Adipose tissue (tissue), 3 donors: ENCODE data around the gene KRTAP9-9. TPM values are rescaled to one million over a fixed set of nuclear protein-coding genes. Genes with fewer than 3 reads are reported as not detected.
"Not testable (repeated sequence)": the region's sequence is repeated elsewhere in the genome, so short reads cannot be mapped to it uniquely, and the experiment has no call there.

Source experiments
- H3K27ac ChIP-seq: one replicate; pipeline ENCODE4 v1.5.1; 2013; ENCODE audit warnings: low read depth, low read length
- WGBS, 3 donors: extraction: QIAGEN DNeasy Blood & Tissue Kit; methylation state at CpG; one replicate each; pipeline ENCODE4 v1.1.7; 2013; 5-methylcytosine and 5-hydroxymethylcytosine counted together
- polyA plus RNA-seq, 3 donors: library from polyadenylated mRNA; stranded (reverse); fragments of 200-250 nt; gene quantifications; one replicate each; pipeline ENCODE4 v1.2.3, GENCODE V29; 2013
- donor health status: healthy with polysubstance abuse.
- donor health status: Bipolar disorder and iron deficiency.
- donor health status: healthy.

Gene KRTAP9-9
- polyA plus RNA-seq: not detected

- 67 to 79% (median 77%) methylated on average over 5 of the region's 5 CpGs for WGBS, 3 donors
- H3K27ac ChIP-seq: not testable (repeated sequence)
These were observed at the start of gene KRTAP9-9 for GRCh38 chr17:41255381-41256290. Gene KRTAP9-9, plus strand, starts transcription at chr17:41255384.

- no peak overlapping the region for H3K27ac ChIP-seq
- 42 to 62% (median 51%) methylated on average over 1 of the region's 1 CpG for WGBS, 3 donors
These were observed 43.2 kb upstream of the KRTAP9-9 start for GRCh38 chr17:41211845-41212466.

GRCh38 chr17:41212524-41213169 is 42.5 kb upstream of the KRTAP9-9 start:
- WGBS, 3 donors: 64 to 76% (median 74%) methylated on average over 7 of the region's 7 CpGs
- H3K27ac ChIP-seq: no peak overlapping the region

GRCh38 chr17:41215681-41216080 is 39.5 kb upstream of the KRTAP9-9 start:
- 55 to 88% (median 65%) methylated on average over 1 of the region's 1 CpG for WGBS, 3 donors
- no peak overlapping the region for H3K27ac ChIP-seq

GRCh38 chr17:41223821-41224220 is 31.4 kb upstream of the KRTAP9-9 start:
- H3K27ac ChIP-seq: no peak overlapping the region
- 59 to 67% (median 64%) methylated on average over 2 of the region's 2 CpGs for WGBS, 3 donors

GRCh38 chr17:41226051-41226450 is 29.1 kb upstream of the KRTAP9-9 start:
- WGBS, 3 donors: 88 to 90% (median 89%) methylated on average over 6 of the region's 6 CpGs
- H3K27ac ChIP-seq: no peak overlapping the region

GRCh38 chr17:41226598-41227095 is 28.5 kb upstream of the KRTAP9-9 start, which contains the start of gene KRTAP9-2:
Gene KRTAP9-2, plus strand, starts transcription at chr17:41226648. Its CDS starts 7 bp downstream, at chr17:41226655.
- H3K27ac ChIP-seq: not testable (repeated sequence)
- 54 to 67% (median 66%) methylated on average over 2 to 3 of the region's 4 CpGs for WGBS, 3 donors

- no peak overlapping the region for H3K27ac ChIP-seq
These were observed 25.1 kb upstream of the KRTAP9-9 start for GRCh38 chr17:41230094-41230493.

GRCh38 chr17:41231731-41232130 is 23.5 kb upstream of the KRTAP9-9 start:
- H3K27ac ChIP-seq: no peak overlapping the region
- 76 to 89% (median 86%) methylated on average over 6 of the region's 6 CpGs for WGBS, 3 donors

GRCh38 chr17:41232399-41233105 is 22.6 kb upstream of the KRTAP9-9 start, which contains the start of gene KRTAP9-3:
Gene KRTAP9-3, plus strand, starts transcription at chr17:41232449. Its CDS starts 53 bp downstream, at chr17:41232502.
- 59 to 88% (median 80%) methylated on average over 1 of the region's 1 CpG for WGBS, 3 donors

GRCh38 chr17:41237116-41237515 is 18.1 kb upstream of the KRTAP9-9 start:
- not testable (repeated sequence) for H3K27ac ChIP-seq
- WGBS, 3 donors: 55 to 77% (median 70%) methylated on average over 4 of the region's 4 CpGs

More at GRCh38 chr17:41232399-41233105, 22.6 kb upstream of the KRTAP9-9 start, which contains the start of gene KRTAP9-3:
- not testable (repeated sequence) for H3K27ac ChIP-seq

- H3K27ac ChIP-seq: not testable (repeated sequence)
- WGBS, 3 donors: 31 to 46% (median 42%) methylated on average over 2 to 3 of the region's 3 CpGs
These were observed 17.2 kb upstream of the KRTAP9-9 start, which contains the start of gene KRTAP9-8 for GRCh38 chr17:41237949-41238437. Gene KRTAP9-8, plus strand, starts transcription at chr17:41237999. Its CDS starts 53 bp downstream, at chr17:41238052.

- WGBS, 3 donors: 42 to 58% (median 56%) methylated on average over 2 of the region's 2 CpGs
- not testable (repeated sequence) for H3K27ac ChIP-seq
These were observed 8.0 kb upstream of the KRTAP9-9 start for GRCh38 chr17:41246995-41247787.

- WGBS, 3 donors: 29 to 68% (median 66%) methylated on average over 2 of the region's 2 CpGs
These were observed 5.4 kb upstream of the KRTAP9-9 start, which contains the start of gene KRTAP9-4 for GRCh38 chr17:41249637-41250240. Gene KRTAP9-4, plus strand, starts transcription at chr17:41249687. Its CDS starts 34 bp downstream, at chr17:41249721.

GRCh38 chr17:41251261-41251660 is 3.9 kb upstream of the KRTAP9-9 start:
- H3K27ac ChIP-seq: no peak overlapping the region
- 76 to 91% (median 87%) methylated on average over 1 of the region's 1 CpG for WGBS, 3 donors

More at GRCh38 chr17:41249637-41250240, 5.4 kb upstream of the KRTAP9-9 start, which contains the start of gene KRTAP9-4:
- not testable (repeated sequence) for H3K27ac ChIP-seq

GRCh38 chr17:41254861-41255260 is 323 bp upstream of the KRTAP9-9 start:
- 0 to 54% (median 45%) methylated on average over 1 of the region's 1 CpG for WGBS, 3 donors
- H3K27ac ChIP-seq: no peak overlapping the region
